ENCODE results near the gene IL17RC. TPM values are rescaled to one million over a fixed set of nuclear protein-coding genes. Genes with fewer than 3 reads are reported as not detected.

IL17RC gene
- total RNA-seq, 1 experiment from 2014 or later = 45.0 TPM

GRCh38 chr3:9901967-9902366, 14.9 kb upstream of the IL17RC start:
- no peak overlapping the region for H3K27ac ChIP-seq
- no peak overlapping the region; the same call in 1 of the 2 replicates for H3K4me3 ChIP-seq
- H3K9me3 ChIP-seq (ENCODE audit: insufficient read depth, low read depth) = no peaks in the 10 kb centered on the region
- no TSS peak for BruUV-seq (replicated peaks)
- H3K4me1 ChIP-seq (replicated peaks; ENCODE audit: insufficient read depth) = peaks cover 59% of the 10 kb centered on the region
- CTCF ChIA-PET = no interaction called here
- intact Hi-C loops (cut with micrococcal nuclease; ENCODE audit: unreplicated experiment) = no loop called here
- H3K27me3 ChIP-seq (ENCODE audit: insufficient read depth, low read depth) = no peaks in the 10 kb centered on the region
- H3K4me2 ChIP-seq = peak overlapping the region; percentile 80
- H2AFZ ChIP-seq = no peak overlapping the region
- H3K9me2 ChIP-seq (ENCODE audit: insufficient read depth) = no peaks in the 10 kb centered on the region
- H3K79me2 ChIP-seq (ENCODE audit: low read depth) = no peaks in the 10 kb centered on the region
- TF ChIP-seq EZH2 (IDR thresholded peaks at IDR 0.05; ENCODE audit: low read depth) = no peak
- TF ChIP-seq CTCF (conservative IDR thresholded peaks at IDR 0.05) = no peak
- no peak for DNase-seq
- no peaks in the 10 kb centered on the region for H4K20me1 ChIP-seq (ENCODE audit: insufficient read depth)
- H3F3A ChIP-seq (ENCODE audit: insufficient read depth, low read depth) = peaks cover 45% of the 10 kb centered on the region
- H3K36me3 ChIP-seq (ENCODE audit: low read depth) = 0 out of 2 replicates have a peak, but pooled peaks cover 3% of the 10 kb centered on the region
- POLR2A ChIA-PET (ENCODE audit: unreplicated experiment) = no interaction called here

- TF ChIP-seq CTCF (conservative IDR thresholded peaks at IDR 0.05) (no peak), EZH2 (IDR thresholded peaks at IDR 0.05; ENCODE audit: low read depth) (no peak)
- Histone ChIP-seq H2AFZ (no peak within 1 kb of the TSS), H3K4me2 (peak within 1 kb of the TSS; percentile 80), H3F3A (ENCODE audit: insufficient read depth, low read depth) (peaks cover 38% of the 10 kb centered on the region), H3K36me3 (ENCODE audit: low read depth) (0 out of 2 replicates have a peak, but pooled peaks cover 3% of the 10 kb centered on the region), H3K4me1 (replicated peaks; ENCODE audit: insufficient read depth) (peaks cover 53% of the 10 kb centered on the region), H3K27ac (peak within 1 kb of the TSS; percentile 25), H3K9me2 (ENCODE audit: insufficient read depth) (no peaks in the 10 kb centered on the region), H3K27me3 (ENCODE audit: insufficient read depth, low read depth) (no peaks in the 10 kb centered on the region), H3K79me2 (ENCODE audit: low read depth) (no peaks in the 10 kb centered on the region), H3K9me3 (ENCODE audit: insufficient read depth, low read depth) (no peaks in the 10 kb centered on the region), H3K4me3 (peak within 1 kb of the TSS; percentile 50; the same call in 1 of the 2 replicates), H4K20me1 (ENCODE audit: insufficient read depth) (no peaks in the 10 kb centered on the region)
- CTCF ChIA-PET = interaction anchor here (0.7 kb wide), 1 partner anchor 28 kb away, joined by 3 read pairs; no protein-coding TSS in a partner anchor
- BruUV-seq (replicated peaks) = no TSS peak
- DNase-seq = peak in 1 of 2 experiments; percentile 61
- POLR2A ChIA-PET (ENCODE audit: unreplicated experiment) = interaction anchor here (0.7 kb wide), 2 partner anchors 10 to 43 kb away, joined by 5 to 9 read pairs; no protein-coding TSS in a partner anchor
- intact Hi-C loops (cut with micrococcal nuclease; ENCODE audit: unreplicated experiment) = no loop called here
Observed at GRCh38 chr3:9902372-9903237, 14.3 kb upstream of the IL17RC start, which contains the start of gene IL17RE. IL17RE (plus strand) TSS chr3:9902848; CDS start chr3:9902933, 85 bp downstream.

GRCh38 chr3:9903238-9903624, 13.7 kb upstream of the IL17RC start:
- H3K79me2 ChIP-seq (ENCODE audit: low read depth) = no peaks in the 10 kb centered on the region
- no peaks in the 10 kb centered on the region for H4K20me1 ChIP-seq (ENCODE audit: insufficient read depth)
- intact Hi-C loops (cut with micrococcal nuclease; ENCODE audit: unreplicated experiment) = no loop called here
- H3K9me2 ChIP-seq (ENCODE audit: insufficient read depth) = no peaks in the 10 kb centered on the region
- H3K36me3 ChIP-seq (ENCODE audit: low read depth) = 0 out of 2 replicates have a peak, but pooled peaks cover 3% of the 10 kb centered on the region
- H3K4me1 ChIP-seq (replicated peaks; ENCODE audit: insufficient read depth) = peaks cover 46% of the 10 kb centered on the region
- H3F3A ChIP-seq (ENCODE audit: insufficient read depth, low read depth) = peaks cover 32% of the 10 kb centered on the region
- TF ChIP-seq CTCF (conservative IDR thresholded peaks at IDR 0.05) = no peak
- TF ChIP-seq EZH2 (IDR thresholded peaks at IDR 0.05; ENCODE audit: low read depth) = no peak
- H3K9me3 ChIP-seq (ENCODE audit: insufficient read depth, low read depth) = no peaks in the 10 kb centered on the region
- H2AFZ ChIP-seq = no peak overlapping the region
- peak overlapping the region; percentile 50; the same call in 1 of the 2 replicates for H3K4me3 ChIP-seq
- no peaks in the 10 kb centered on the region for H3K27me3 ChIP-seq (ENCODE audit: insufficient read depth, low read depth)
- peak overlapping the region; percentile 80 for H3K4me2 ChIP-seq
- peak overlapping the region; percentile 25 for H3K27ac ChIP-seq
- BruUV-seq (replicated peaks) = no TSS peak
- ChIA-PET CTCF (interaction anchor here (0.7 kb wide), 1 partner anchor 28 kb away, joined by 3 read pairs; no protein-coding TSS in a partner anchor), POLR2A (ENCODE audit: unreplicated experiment) (interaction anchor here (0.7 kb wide), 1 partner anchor 9 kb away, joined by 9 read pairs; no protein-coding TSS in a partner anchor)
- DNase-seq = no peak

Measured in PC-9 (cell line).